ENCODE results near the gene PAK4. TPM values are rescaled to one million over a fixed set of nuclear protein-coding genes. Genes with fewer than 3 reads are reported as not detected.
A peak's percentile ranks its signal among the peaks of the same experiment; 100 is the strongest.

PAK4 gene
- total and polyA plus RNA-seq, 8 donors, result 19.4 to 38.4 (median 29.4) TPM

DNA sequence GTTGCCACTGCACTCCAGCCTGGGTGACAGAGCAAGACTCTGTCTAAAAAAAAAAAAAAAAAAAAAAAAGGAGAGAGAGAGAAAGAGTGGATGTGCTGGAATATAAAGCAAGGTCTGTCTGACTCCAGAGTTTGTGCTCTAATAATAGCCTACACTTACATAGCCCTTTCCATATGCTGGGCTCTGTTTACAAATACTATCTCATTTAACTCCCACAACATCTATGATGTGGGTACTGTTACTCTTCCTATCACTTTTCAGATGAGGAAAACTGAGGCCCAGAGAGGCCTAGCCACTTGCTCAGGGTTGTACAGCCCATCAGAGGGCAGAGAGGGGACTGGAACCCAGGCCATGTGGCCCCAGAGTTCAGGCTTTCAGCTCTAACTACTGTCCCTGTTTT, 15.9 kb upstream of the PAK4 start:
- no peak for FAIRE-seq
- intact Hi-C loops (cut with DNase I), result loop anchor here in 1 of 3 donors (10.0 kb wide), 1 partner anchor 425 kb away; the partner anchor contains the start of gene EID2B
- H3K27ac ChIP-seq, result no peak overlapping the region
- no peaks in the 10 kb centered on the region for H3K36me3 ChIP-seq
- no peaks in the 10 kb centered on the region for H3K9me3 ChIP-seq
- no peak for ATAC-seq
- H3K4me3 ChIP-seq, result no peak overlapping the region
- no peak for DNase-seq
- TF ChIP-seq, protein P1, sequence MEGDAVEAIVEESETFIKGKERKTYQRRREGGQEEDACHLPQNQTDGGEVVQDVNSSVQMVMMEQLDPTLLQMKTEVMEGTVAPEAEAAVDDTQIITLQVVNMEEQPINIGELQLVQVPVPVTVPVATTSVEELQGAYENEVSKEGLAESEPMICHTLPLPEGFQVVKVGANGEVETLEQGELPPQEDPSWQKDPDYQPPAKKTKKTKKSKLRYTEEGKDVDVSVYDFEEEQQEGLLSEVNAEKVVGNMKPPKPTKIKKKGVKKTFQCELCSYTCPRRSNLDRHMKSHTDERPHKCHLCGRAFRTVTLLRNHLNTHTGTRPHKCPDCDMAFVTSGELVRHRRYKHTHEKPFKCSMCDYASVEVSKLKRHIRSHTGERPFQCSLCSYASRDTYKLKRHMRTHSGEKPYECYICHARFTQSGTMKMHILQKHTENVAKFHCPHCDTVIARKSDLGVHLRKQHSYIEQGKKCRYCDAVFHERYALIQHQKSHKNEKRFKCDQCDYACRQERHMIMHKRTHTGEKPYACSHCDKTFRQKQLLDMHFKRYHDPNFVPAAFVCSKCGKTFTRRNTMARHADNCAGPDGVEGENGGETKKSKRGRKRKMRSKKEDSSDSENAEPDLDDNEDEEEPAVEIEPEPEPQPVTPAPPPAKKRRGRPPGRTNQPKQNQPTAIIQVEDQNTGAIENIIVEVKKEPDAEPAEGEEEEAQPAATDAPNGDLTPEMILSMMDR (IDR thresholded peaks at IDR 0.05), result no peak
- no peaks in the 10 kb centered on the region for H3K27me3 ChIP-seq
- H3K4me1 ChIP-seq, result peaks cover 0 to 4% (median 0%) of the 10 kb centered on the region in 3 donors

DNA sequence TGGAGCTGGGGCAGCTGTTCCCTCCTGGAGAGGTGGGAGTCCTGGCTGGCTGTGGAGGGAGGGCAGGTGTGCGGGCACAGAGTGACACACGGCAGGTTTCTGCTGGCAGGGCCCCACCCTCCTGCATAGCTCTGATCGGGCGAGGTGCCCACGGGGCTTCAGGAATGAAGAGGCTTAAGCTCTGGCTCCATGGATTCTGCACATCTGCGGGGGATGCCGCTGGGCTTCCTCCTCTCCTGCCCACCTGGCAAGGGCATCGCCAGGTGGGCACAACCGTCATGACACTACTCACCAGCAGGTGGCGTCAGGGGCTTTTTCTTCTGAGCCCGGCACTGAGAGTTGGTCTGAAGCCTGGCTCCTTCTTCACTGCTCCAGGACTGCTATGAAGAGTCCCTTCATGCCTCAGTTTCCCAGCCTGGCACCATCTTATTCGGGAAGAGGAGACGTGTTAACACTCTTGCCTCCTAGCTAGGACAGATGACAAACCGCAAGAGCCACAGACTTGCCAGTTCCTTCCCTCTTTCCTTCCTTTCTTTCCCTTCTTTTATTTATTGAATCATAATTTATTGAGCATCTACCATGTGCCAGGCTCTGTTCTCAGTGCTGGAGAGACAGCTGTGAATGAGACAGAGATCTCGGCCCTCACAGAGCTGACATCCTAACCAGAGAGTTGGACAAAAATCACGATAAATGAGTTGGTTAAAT, 15.2 kb upstream of the PAK4 start:
- peaks cover 0 to 4% (median 0%) of the 10 kb centered on the region in 3 donors for H3K4me1 ChIP-seq
- intact Hi-C loops (cut with DNase I), result no loop called here
- H3K27me3 ChIP-seq, result no peaks in the 10 kb centered on the region
- no peak overlapping the region for H3K4me3 ChIP-seq
- no peaks in the 10 kb centered on the region for H3K36me3 ChIP-seq
- DNase-seq (peak in 5 of 6 donors; percentile 52 to 86 (median 72)), FAIRE-seq (no peak), ATAC-seq (peak; percentile 70 to 92 (median 86))
- WGBS, 2 donors, result 22% methylated on average over 15 to 16 of the region's 16 CpGs
- TF ChIP-seq, protein P1 (IDR thresholded peaks at IDR 0.05), result peak; percentile 66 to 78 (median 69)
- no peak overlapping the region for H3K27ac ChIP-seq
- no peaks in the 10 kb centered on the region for H3K9me3 ChIP-seq

DNA sequence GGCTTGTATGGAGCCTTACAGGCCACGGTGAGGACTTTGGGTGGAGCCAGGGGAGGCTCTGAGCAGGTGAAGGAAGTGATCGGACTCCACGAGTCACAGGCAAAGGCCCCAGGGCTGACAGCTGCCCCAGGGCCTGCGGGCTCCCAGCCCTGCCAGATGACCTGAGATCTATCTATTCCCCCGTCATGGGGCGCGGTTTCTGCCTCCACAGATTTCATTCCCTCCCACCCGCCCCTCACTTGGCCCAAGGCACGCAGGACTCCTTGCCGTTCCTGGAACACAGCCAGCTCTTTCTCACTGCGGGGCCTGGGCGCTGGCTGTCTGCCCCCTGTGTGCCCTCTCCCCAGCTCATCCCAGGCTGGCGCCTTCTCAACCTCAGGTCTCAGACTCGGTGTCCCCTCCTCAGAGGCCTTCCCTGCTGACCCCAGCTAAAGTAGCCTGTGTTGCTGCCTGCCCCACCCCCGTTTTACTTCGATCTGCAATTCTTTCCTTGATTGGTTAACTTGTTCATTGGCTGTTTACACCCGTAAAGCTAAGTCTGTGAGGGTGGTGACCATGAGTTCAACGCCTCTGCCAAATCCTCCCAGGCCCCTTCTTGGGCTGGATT, 13.9 kb upstream of the PAK4 start:
- peaks cover 0 to 4% (median 0%) of the 10 kb centered on the region in 3 donors for H3K4me1 ChIP-seq
- no peaks in the 10 kb centered on the region for H3K27me3 ChIP-seq
- 25 to 36% methylated on average over 15 to 18 of the region's 18 CpGs for WGBS, 2 donors
- DNase-seq (peak in 2 of 6 donors; percentile 48 to 53), FAIRE-seq (no peak), ATAC-seq (peak in 3 of 4 donors; percentile 35 to 54 (median 53))
- H3K36me3 ChIP-seq, result no peaks in the 10 kb centered on the region
- no peaks in the 10 kb centered on the region for H3K9me3 ChIP-seq
- TF ChIP-seq, protein P1 (IDR thresholded peaks at IDR 0.05), result no peak
- intact Hi-C loops (cut with DNase I), result no loop called here
- H3K4me3 ChIP-seq, result no peak overlapping the region
- peak overlapping the region in 2 of 4 donors; percentile 18 to 26 for H3K27ac ChIP-seq

DNA sequence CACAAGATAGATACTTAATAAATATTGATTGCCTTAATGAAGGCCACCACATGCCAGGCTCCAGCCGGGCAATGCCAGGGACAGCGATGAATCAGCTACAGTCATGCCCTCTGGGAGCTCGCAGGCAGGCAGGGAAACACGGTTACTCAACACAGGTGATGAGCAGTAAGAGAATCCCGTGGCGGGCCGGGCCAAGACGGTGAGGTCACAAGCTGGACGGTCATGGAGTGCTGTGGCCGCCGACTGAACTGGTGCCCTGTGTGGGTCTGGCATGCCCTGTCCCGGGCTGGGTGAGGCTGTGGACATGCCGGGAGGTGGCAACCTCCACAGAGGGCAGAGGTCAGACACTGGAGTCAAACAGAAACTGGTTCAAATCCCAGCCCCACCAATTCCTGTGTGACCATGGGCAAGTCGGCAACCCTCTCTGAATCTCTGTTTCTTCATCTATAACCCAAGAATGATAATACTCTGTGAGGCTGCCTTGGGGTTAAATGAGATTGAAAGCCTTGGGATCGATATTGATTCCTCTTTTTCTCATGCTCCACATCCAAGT, 13.2 kb upstream of the PAK4 start:
- WGBS, 2 donors, result 25 to 33% methylated on average over 15 of the region's 15 CpGs
- Histone ChIP-seq H3K4me3 (no peak overlapping the region), H3K27ac (peak overlapping the region in 2 of 4 donors; percentile 23 to 26), H3K4me1 (peaks cover 0 to 4% (median 0%) of the 10 kb centered on the region in 3 donors), H3K27me3 (no peaks in the 10 kb centered on the region), H3K9me3 (no peaks in the 10 kb centered on the region), H3K36me3 (no peaks in the 10 kb centered on the region)
- DNase-seq (peak in 4 of 6 donors; percentile 33 to 66 (median 52)), ATAC-seq (peak; percentile 63 to 80 (median 70)), FAIRE-seq (no peak)
- intact Hi-C loops (cut with DNase I), result no loop called here
- TF ChIP-seq, protein P1 (IDR thresholded peaks at IDR 0.05), result no peak
